ENCODE data around the gene TYMS.

The TYMS gene

DNA sequence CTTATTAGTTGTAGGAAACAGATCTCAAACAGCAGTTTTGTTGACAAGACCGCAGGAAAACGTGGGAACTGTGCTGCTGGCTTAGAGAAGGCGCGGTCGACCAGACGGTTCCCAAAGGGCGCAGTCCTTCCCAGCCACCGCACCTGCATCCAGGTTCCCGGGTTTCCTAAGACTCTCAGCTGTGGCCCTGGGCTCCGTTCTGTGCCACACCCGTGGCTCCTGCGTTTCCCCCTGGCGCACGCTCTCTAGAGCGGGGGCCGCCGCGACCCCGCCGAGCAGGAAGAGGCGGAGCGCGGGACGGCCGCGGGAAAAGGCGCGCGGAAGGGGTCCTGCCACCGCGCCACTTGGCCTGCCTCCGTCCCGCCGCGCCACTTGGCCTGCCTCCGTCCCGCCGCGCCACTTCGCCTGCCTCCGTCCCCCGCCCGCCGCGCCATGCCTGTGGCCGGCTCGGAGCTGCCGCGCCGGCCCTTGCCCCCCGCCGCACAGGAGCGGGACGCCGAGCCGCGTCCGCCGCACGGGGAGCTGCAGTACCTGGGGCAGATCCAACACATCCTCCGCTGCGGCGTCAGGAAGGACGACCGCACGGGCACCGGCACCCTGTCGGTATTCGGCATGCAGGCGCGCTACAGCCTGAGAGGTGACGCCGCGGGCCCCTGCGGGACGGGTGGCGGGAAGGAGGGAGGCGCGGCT lies at the start of gene TYMS:
Gene TYMS (plus strand): TSS at position 343 of the 690 bp plus-strand sequence. CDS start 90 bp downstream, at position 433.
- peak; percentile 51 to 53 for DNase-seq (ENCODE audit: low read depth in 2 of 2)

GRCh38 chr18:607930-608329 lies 49.5 kb upstream of the TYMS start:
- DNase-seq (ENCODE audit: low read depth in 2 of 2), result no peak

DNA sequence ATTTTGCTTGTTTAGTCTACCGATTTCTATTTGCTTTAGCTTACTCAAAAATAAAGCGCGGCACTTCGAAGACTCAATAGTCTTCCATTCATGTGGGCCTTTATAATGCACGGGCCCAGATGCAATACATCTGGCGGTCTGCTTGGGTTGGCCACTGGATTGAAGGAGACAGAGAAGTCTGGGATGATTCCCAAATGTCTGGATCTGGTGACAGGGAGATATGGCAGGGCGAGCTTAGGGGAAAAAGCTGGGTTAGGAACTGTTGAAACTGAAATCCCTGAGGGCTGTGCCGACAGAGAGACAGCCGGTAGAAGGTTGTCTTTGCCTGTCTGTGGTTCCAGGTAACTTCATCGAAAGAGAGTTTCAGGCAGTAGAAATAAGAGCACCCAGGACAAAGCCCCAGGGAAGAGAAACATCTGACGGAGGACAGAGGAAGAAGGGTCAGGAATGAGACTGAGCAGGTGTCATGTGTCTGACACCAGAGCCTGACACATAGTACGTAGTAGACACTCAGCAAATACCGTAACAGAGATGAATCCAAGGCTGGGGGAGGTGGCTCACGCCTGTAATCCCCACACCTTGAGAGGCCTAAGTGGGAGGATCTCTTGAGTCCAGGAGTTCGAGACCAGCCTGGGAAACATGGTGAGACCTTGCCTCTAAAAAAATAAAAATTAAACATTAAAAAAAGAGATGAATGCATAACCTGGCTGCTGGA lies 47.1 kb upstream of the TYMS start:
- no peak for DNase-seq (ENCODE audit: low read depth in 2 of 2)

DNA sequence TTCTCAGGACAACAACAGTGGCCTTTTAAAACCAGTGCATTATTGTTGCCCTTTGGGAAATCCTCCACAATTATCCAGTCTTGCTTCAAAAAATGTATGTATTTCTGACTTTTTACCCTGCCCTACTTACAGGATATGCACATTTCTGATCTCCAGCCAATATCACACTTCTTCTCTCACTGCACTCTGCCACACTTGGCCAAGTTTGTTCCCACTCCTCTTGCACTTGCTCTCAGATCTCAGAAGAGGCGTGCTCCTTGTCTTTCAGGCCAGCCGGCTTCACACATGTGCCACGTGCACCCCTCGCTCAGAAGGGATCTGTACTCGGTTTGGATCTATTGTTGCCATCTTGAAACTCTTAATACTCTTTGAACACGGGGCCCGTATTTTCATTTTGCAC lies 45.3 kb upstream of the TYMS start:
- DNase-seq (ENCODE audit: low read depth in 2 of 2), result no peak

DNA sequence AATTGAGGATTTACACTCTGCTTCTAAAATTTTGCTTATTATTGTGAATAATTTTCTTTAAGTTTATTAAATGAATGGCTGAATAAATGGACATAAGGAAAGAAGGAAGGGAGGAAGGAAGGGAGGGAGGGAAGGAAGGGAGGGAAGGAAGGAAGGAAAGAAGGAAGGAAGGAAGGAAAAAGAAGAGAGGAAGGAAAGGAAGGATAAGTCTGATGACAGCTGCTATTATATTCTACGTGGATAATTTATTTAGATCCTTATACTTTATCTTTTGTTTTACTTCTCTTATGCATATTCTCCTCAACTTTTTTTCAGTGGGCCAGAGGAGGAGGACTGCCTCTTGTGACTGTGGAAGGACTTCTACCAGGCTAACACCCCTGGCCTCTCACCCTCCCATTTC lies 43.3 kb upstream of the TYMS start:
- DNase-seq (ENCODE audit: low read depth in 2 of 2), result no peak

GRCh38 chr18:615092-615521 lies 42.3 kb upstream of the TYMS start:
- DNase-seq (ENCODE audit: low read depth in 2 of 2), result no peak

DNA sequence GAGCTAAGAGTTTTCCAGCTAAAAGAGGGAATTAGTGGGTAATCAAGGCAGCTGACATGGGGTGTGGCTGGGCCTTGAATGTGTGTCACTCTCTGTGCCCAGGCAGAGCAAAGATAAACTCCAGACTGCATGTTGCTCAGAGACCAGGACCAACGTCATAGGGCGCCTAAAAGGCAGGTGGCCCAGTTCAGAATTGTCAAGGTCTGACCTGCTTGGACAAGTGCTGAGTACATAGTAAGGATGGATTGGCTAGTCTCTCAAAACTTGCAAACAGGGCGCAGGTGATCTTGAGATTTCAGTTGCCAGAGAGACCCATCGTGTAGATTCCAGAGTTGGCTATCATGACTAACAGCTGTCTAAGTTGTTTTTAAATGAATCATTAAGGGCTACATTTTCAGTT lies 41.7 kb upstream of the TYMS start:
- DNase-seq (ENCODE audit: low read depth in 2 of 2), result no peak

GRCh38 chr18:616380-616995 lies 41.0 kb upstream of the TYMS start:
- no peak for DNase-seq (ENCODE audit: low read depth in 2 of 2)

DNA sequence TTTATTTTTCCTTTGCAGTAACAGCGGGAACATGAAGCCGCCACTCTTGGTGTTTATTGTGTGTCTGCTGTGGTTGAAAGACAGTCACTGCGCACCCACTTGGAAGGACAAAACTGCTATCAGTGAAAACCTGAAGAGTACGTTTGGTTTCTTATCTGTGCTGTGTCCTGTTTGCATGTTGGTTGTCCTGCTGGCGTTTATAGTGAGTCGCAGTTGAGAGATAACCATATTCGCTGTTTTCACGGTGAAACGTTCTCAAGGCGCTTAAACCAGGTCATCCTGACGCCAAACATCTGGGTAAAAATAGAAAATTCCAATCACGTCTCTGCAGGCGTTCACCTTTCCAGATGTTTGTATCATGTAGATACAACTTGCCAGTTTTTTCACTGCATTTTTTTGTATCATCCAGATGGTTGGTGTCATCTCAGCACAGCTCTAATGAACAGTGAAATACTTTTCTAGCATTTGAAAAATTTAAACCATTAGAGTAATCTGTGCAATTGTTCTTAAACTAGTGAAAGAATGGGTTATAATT lies 39.4 kb upstream of the TYMS start:
- no peak for DNase-seq (ENCODE audit: low read depth in 2 of 2)

- no peak for DNase-seq (ENCODE audit: low read depth in 2 of 2)
Observed at GRCh38 chr18:618618-619017, 38.8 kb upstream of the TYMS start.

DNA sequence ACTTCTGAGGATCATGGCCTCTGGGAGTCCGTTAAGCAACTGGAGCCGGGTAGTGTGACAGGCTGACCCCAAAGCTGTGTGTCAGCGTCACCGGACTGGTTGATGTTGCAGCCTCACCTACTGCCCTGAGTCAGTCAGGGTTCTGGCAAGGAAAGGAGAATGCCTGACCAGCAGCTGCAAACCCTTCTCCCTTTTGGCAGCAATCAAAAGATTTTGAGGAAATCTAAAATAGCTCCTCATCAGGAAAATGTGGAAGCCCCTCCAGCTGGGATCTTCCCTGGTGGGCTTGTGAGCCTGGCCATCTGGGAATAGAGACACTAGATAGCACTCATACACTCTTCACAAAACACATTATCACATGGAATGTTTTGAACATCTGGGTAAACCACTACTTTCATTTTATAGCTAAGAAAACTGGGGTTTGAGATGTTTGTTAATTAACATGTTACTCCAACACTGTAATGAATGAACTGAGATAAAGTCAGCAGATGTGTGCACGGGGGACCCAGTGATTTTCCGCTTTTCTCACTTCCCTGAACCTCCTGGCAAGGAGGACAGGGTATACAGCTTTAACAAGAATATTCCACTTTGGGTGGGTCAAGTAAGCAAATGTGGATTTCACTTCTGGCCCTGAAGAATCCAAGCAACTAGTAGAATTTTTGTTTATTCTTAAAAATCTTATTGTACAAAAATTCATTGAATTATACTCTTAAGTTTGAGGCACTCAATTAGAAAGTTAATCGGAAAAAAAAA lies 36.0 kb upstream of the TYMS start:
- DNase-seq (ENCODE audit: low read depth in 2 of 2), result no peak

DNA sequence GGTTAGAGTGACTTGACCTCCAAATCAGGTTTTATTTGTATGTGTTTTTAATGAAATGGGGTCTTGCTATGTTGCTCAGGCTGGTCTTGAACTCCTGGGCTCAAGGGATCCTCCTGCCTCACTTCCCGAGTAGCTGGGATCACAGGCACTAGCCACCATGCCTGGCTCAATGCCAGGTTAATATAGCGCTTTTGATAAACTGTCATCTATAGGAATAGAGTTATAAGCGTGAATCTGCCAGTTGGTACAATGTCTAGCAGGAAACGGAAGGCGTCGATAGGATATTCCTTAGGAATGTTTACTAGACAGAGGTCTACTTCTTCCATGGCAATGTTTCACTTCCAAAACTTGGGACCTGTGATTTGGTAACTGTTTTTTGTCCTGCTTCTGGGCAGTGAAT lies 35.2 kb upstream of the TYMS start:
- no peak for DNase-seq (ENCODE audit: low read depth in 2 of 2)

- DNase-seq (ENCODE audit: low read depth in 2 of 2), result peak; percentile 30 to 47
Observed at GRCh38 chr18:623761-624620, 33.5 kb upstream of the TYMS start.

- no peak for DNase-seq (ENCODE audit: low read depth in 2 of 2)
Observed at GRCh38 chr18:627231-627630, 30.2 kb upstream of the TYMS start.

DNA sequence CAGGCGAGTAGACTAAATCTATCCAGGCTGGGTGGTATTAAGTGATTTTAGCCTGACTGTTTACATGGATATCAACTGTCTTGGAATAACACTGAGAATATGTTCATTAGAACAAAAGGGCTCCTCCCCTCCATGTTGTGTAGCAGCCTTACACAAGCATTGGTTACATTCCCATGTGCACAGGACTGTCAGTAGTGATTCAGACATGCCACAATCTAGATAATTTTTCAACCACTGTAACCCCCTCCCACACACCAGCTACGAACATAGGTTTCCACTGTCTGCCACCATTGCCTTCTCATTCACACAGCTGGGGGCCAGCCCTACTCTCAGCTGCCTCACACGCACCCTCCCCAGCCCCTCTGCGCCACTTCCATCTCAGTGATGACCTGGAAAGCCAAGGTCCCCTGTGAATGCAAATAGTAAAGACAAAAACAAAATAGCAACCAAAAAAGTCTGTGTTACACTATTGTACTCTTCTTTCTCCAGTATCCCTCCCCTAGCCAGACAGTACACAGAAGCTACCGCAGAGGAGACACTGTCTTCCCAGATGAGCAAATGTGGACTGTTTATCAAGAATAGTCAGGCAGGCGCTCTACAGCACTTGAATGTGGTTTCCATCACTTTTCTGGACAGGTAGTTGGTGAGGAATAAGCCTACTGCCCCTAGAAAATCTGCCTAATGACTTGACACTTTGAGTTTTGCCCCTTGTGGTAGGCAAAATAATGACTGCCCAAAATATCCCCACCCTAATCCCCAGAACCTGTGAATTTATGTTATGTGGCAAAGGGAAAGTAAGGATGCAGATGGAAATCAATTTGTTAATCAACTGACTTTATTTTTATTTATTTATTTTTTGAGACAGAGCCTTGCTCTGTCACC lies 27.9 kb upstream of the TYMS start:
- peak in 1 of 2 donors; percentile 9 for DNase-seq (ENCODE audit: low read depth in 2 of 2)

- DNase-seq (ENCODE audit: low read depth in 2 of 2), result no peak
Observed at GRCh38 chr18:631560-631959, 25.9 kb upstream of the TYMS start.

DNA sequence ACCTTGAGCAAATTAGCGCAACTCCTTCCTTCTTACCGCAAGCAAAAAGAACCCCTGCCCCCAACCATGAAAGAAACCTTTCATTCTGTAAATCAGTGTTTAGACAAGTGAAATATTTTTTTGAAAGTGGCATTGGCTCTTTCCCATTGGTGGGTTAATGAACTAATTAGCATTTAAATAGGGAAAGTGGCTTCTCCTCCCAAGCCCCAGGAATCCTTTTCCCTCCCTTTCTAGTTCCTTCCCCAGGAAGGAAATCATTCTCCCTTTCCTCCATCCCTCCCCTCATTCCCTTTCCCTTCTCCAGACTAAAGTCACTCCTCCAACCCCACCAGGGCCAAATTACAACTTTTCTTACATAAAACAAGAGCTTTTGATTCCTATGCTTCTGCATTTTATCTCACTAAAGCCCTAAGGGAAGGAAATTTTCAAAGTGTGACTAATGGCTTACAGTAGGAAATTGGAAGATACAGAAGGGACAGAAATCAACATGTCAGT lies 22.9 kb upstream of the TYMS start:
- DNase-seq (ENCODE audit: low read depth in 2 of 2), result no peak

DNA sequence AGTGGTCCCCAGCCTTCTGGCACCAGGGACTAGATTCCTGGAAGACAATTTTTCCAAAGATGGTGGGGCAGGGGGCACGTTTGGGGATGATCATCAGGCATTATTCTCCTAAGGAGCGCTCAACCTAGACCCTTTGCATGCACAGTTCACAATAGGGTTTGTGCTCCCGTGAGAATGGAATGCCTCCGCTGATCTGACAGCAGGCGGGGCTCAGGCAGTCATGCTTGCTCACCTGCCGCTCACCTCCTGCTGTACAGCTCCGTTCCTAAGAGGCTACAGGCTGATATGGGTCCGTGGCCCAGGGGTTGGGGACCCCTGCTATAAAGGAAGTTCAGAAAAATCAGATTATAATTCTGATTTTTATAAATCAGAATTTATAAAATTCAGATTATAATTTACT lies 22.3 kb upstream of the TYMS start:
- no peak for DNase-seq (ENCODE audit: low read depth in 2 of 2)

DNA sequence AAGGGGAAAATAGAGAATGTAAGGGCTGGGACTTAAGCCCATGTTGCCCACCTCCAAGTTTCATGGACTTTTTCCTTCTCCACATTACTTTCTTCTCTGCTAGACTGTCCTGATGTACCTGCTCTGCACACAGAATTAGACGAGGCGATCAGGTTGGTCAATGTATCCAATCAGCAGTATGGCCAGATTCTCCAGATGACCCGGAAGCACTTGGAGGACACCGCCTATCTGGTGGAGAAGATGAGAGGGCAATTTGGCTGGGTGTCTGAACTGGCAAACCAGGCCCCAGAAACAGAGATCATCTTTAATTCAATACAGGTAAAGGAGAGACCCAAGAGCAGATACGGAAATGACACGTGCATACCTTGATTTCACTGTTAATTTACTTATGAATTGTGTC lies 16.2 kb upstream of the TYMS start:
- no peak for DNase-seq (ENCODE audit: low read depth in 2 of 2)
